Thyroid gland (tissue), 4 donors: ENCODE data around the gene CDH23. TPM values are rescaled to one million over a fixed set of nuclear protein-coding genes. Genes with fewer than 3 reads are reported as not detected.

Experiments
- DNase-seq, 2 donors: peaks; one replicate each; pipeline ENCODE4 v3.0.0-alpha.2; 2019
- H3K27ac ChIP-seq, 3 donors: fragments of 200-600 bp; sonication (generic); 1 replicate in 2 of 3; 2 replicates in 1 of 3; pipeline ENCODE4 v1.5.1; 2016 to 2019; ENCODE audit warnings: mild to moderate bottlenecking in 1 of 3, moderate library complexity in 1 of 3
- H3K27me3 ChIP-seq: fragments of 200-600 bp; sonication (generic); one replicate; pipeline ENCODE4 v1.5.1; 2019
- H3K36me3 ChIP-seq, 2 donors: fragments of 200-600 bp; sonication (generic); one replicate each; pipeline ENCODE4 v1.5.1; 2016 to 2019
- H3K4me1 ChIP-seq, 2 donors: fragments of 200-600 bp; sonication (generic); one replicate each; pipeline ENCODE4 v1.5.1; 2017 to 2019
- H3K4me3 ChIP-seq, 3 donors: fragments of 200-600 bp; sonication (generic); replicated peaks in 1 of 3; 1 replicate in 2 of 3; 2 replicates in 1 of 3; pipeline ENCODE4 v1.5.1; 2016; ENCODE audit warnings: mild to moderate bottlenecking in 1 of 3
- H3K9me3 ChIP-seq: fragments of 200-600 bp; sonication (generic); one replicate; pipeline ENCODE4 v1.5.1; 2017
- POLR2A ChIP-seq, 2 donors: fragments of 450-650 bp; IDR thresholded peaks; one replicate each; pipeline ENCODE4 v1.6.1; 2017; ENCODE audit warnings: antibody characterized with exemption in 2 of 2, mild to moderate bottlenecking in 2 of 2, moderate library complexity in 1 of 2
- WGBS, 2 donors: methylation state at CpG; one replicate each; pipeline ENCODE4 v1.1.5; 2017; 5-methylcytosine and 5-hydroxymethylcytosine counted together
- intact Hi-C: fragments of 100-400 bp; cut with DNase I; formaldehyde crosslinking; loops from one replicate; pipeline ENCODE4 v1.15.1; 2023
- total RNA-seq, 4 donors: library from RNA; depleted of rRNA; stranded (reverse); fragments of >200 nt; gene quantifications; one replicate each; pipeline ENCODE4 v1.2.3, GENCODE V29; 2016
- TF ChIP-seq, protein P1 (sequence below), 6 experiments: fragments of 200-600 bp in 3 of 6; fragments of 450-650 bp in 3 of 6; sonication (generic) in 3 of 6; IDR thresholded peaks; one replicate each; pipeline ENCODE4 v1.5.1; 2016 to 2019; ENCODE audit warnings: antibody characterized with exemption in 6 of 6, mild to moderate bottlenecking in 2 of 6, inconsistent platforms in 1 of 6, moderate library complexity in 1 of 6

CDH23 gene
- total RNA-seq, 4 donors from 2014 or later: 3.0 to 4.2 (median 3.9) TPM

- 38 to 64% methylated on average over 2 to 3 of the region's 3 CpGs for WGBS, 2 donors
- DNase-seq: no peak
These were observed 12.9 kb downstream of the CDH23 start for GRCh38 chr10:71409516-71410104.

GRCh38 chr10:71413581-71413980, 16.9 kb downstream of the CDH23 start:
- no peaks in the 10 kb centered on the region for H3K36me3 ChIP-seq
- no peaks in the 10 kb centered on the region for H3K4me1 ChIP-seq
- TF ChIP-seq, protein P1, sequence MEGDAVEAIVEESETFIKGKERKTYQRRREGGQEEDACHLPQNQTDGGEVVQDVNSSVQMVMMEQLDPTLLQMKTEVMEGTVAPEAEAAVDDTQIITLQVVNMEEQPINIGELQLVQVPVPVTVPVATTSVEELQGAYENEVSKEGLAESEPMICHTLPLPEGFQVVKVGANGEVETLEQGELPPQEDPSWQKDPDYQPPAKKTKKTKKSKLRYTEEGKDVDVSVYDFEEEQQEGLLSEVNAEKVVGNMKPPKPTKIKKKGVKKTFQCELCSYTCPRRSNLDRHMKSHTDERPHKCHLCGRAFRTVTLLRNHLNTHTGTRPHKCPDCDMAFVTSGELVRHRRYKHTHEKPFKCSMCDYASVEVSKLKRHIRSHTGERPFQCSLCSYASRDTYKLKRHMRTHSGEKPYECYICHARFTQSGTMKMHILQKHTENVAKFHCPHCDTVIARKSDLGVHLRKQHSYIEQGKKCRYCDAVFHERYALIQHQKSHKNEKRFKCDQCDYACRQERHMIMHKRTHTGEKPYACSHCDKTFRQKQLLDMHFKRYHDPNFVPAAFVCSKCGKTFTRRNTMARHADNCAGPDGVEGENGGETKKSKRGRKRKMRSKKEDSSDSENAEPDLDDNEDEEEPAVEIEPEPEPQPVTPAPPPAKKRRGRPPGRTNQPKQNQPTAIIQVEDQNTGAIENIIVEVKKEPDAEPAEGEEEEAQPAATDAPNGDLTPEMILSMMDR (IDR thresholded peaks at IDR 0.05): no peak
- TF ChIP-seq POLR2A (IDR thresholded peaks at IDR 0.05): no peak
- no peak overlapping the region for H3K27ac ChIP-seq
- no peak overlapping the region for H3K4me3 ChIP-seq
- no peaks in the 10 kb centered on the region for H3K9me3 ChIP-seq
- H3K27me3 ChIP-seq: no peaks in the 10 kb centered on the region
- no peak for DNase-seq
- intact Hi-C loops: no loop called here

More at GRCh38 chr10:71409516-71410104, 12.9 kb downstream of the CDH23 start:
- TF ChIP-seq, protein P1 (IDR thresholded peaks at IDR 0.05): no peak
- no peak for TF ChIP-seq POLR2A (IDR thresholded peaks at IDR 0.05)
- Histone ChIP-seq H3K4me3 (no peak overlapping the region), H3K27me3 (no peaks in the 10 kb centered on the region), H3K36me3 (no peaks in the 10 kb centered on the region), H3K27ac (no peak overlapping the region), H3K4me1 (no peaks in the 10 kb centered on the region), H3K9me3 (no peaks in the 10 kb centered on the region)
- intact Hi-C loops: no loop called here

GRCh38 chr10:71414359-71414758, 17.6 kb downstream of the CDH23 start:
- WGBS, 2 donors: 49 to 51% methylated on average over 1 of the region's 1 CpG
- no peak overlapping the region for H3K27ac ChIP-seq
- DNase-seq: no peak
- intact Hi-C loops: no loop called here
- H3K27me3 ChIP-seq: no peaks in the 10 kb centered on the region
- H3K4me1 ChIP-seq: no peaks in the 10 kb centered on the region
- H3K36me3 ChIP-seq: no peaks in the 10 kb centered on the region
- no peaks in the 10 kb centered on the region for H3K9me3 ChIP-seq
- no peak for TF ChIP-seq POLR2A (IDR thresholded peaks at IDR 0.05)
- TF ChIP-seq, protein P1 (IDR thresholded peaks at IDR 0.05): no peak
- H3K4me3 ChIP-seq: no peak overlapping the region

DNA sequence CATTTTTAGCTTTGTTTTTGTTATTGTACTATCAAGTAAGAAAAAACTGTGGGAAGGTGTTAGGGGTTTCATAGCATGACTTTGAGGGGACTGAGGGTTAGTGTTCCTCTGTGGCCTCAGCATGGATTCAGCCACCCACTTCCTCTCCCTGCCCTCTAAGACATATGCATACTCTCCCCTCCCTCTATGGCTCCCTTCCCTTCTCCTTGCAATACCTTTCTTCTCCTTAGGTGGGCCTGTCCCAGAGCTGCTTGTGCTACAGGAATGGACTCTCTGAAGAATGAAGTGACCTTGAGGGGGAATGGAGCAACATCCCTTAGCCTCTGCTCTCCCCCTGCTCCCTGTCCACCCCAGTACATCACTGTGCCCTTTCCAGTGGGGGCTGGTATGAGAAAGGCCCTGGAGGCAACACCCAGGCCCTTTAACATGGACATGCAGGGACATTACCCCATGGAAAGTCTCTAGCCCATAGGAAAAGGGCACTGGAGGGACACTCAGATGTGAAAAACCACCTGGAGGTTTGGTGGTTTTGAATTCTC, 22.4 kb downstream of the CDH23 start:
- TF ChIP-seq, protein P1 (IDR thresholded peaks at IDR 0.05): no peak
- TF ChIP-seq POLR2A (IDR thresholded peaks at IDR 0.05): no peak
- Histone ChIP-seq H3K27ac (no peak overlapping the region), H3K27me3 (no peaks in the 10 kb centered on the region), H3K4me1 (no peaks in the 10 kb centered on the region), H3K4me3 (no peak overlapping the region), H3K9me3 (no peaks in the 10 kb centered on the region), H3K36me3 (no peaks in the 10 kb centered on the region)
- no peak for DNase-seq
- intact Hi-C loops: no loop called here

- TF ChIP-seq POLR2A (IDR thresholded peaks at IDR 0.05): no peak
- TF ChIP-seq, protein P1 (IDR thresholded peaks at IDR 0.05): no peak
- intact Hi-C loops: no loop called here
- no peaks in the 10 kb centered on the region for H3K9me3 ChIP-seq
- DNase-seq: no peak
- no peak overlapping the region for H3K4me3 ChIP-seq
- H3K36me3 ChIP-seq: no peaks in the 10 kb centered on the region
- WGBS, 2 donors: 90 to 92% methylated on average over 2 of the region's 2 CpGs
- H3K4me1 ChIP-seq: no peaks in the 10 kb centered on the region
- no peak overlapping the region for H3K27ac ChIP-seq
- H3K27me3 ChIP-seq: no peaks in the 10 kb centered on the region
These were observed 23.0 kb downstream of the CDH23 start for GRCh38 chr10:71419750-71420149.
